Measurements from ENCODE around the gene FLT1. TPM values are rescaled to one million over a fixed set of nuclear protein-coding genes. Genes with fewer than 3 reads are reported as not detected.
A peak's percentile ranks its signal among the peaks of the same experiment; 100 is the strongest.

FLT1 gene
- total RNA-seq, 1 donor from 2014 or later, result 72.4 TPM

DNA sequence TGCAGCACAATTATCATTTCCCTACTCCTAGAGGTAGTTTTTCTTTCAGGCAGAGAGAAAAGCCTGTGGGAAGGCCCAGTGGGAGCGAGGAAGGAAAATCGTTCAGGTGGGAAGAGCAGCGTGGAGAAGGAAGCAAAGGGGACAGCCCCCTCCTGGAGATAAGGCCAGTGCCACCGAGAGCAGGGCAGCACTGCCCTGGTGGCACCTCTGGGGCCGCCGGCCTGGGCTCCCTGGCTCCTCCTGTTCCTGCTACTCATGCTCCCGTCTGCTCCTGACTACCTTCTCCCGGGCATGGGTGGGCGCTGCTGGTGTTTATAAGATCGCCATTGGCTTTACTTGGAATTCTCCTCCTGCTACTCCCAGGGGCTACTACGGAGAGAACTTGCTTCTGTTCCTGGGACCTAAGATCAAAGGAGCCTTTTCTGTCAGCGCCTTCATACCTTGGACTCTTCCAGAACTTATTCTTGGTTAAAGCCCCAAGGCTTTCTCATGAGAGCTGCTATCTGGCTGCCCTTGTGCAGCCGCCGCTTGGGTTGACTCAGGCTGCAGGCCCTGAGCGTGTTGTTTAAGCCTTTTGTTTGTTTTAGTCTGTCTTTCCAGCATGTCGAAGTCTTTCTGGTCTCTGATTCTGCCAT lies 3.7 kb upstream of the FLT1 start:
- TF ChIP-seq, protein P1, sequence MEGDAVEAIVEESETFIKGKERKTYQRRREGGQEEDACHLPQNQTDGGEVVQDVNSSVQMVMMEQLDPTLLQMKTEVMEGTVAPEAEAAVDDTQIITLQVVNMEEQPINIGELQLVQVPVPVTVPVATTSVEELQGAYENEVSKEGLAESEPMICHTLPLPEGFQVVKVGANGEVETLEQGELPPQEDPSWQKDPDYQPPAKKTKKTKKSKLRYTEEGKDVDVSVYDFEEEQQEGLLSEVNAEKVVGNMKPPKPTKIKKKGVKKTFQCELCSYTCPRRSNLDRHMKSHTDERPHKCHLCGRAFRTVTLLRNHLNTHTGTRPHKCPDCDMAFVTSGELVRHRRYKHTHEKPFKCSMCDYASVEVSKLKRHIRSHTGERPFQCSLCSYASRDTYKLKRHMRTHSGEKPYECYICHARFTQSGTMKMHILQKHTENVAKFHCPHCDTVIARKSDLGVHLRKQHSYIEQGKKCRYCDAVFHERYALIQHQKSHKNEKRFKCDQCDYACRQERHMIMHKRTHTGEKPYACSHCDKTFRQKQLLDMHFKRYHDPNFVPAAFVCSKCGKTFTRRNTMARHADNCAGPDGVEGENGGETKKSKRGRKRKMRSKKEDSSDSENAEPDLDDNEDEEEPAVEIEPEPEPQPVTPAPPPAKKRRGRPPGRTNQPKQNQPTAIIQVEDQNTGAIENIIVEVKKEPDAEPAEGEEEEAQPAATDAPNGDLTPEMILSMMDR (IDR thresholded peaks at IDR 0.05), result no peak
- no peaks in the 10 kb centered on the region for H3K9me3 ChIP-seq
- no peaks in the 10 kb centered on the region for H3K36me3 ChIP-seq
- intact Hi-C loops (cut with DNase I), result loop anchor here (10.0 kb wide), 1 partner anchor 174 kb away; no protein-coding TSS in a partner anchor
- H3K27ac ChIP-seq, result no peak overlapping the region
- no peak overlapping the region for H3K4me3 ChIP-seq
- no peak for DNase-seq
- ATAC-seq, result no peak
- peaks cover 26% of the 10 kb centered on the region for H3K4me1 ChIP-seq
- H3K27me3 ChIP-seq, result peaks cover 32% of the 10 kb centered on the region

GRCh38 chr13:28497143-28497876 lies 2.4 kb upstream of the FLT1 start:
- no peaks in the 10 kb centered on the region for H3K36me3 ChIP-seq
- TF ChIP-seq, protein P1 (IDR thresholded peaks at IDR 0.05), result no peak
- no peak overlapping the region for H3K27ac ChIP-seq
- intact Hi-C loops (cut with DNase I), result loop anchor here (10.0 kb wide), 1 partner anchor 173 kb away; no protein-coding TSS in a partner anchor
- H3K27me3 ChIP-seq, result peaks cover 45% of the 10 kb centered on the region
- H3K4me3 ChIP-seq, result no peak overlapping the region
- H3K9me3 ChIP-seq, result no peaks in the 10 kb centered on the region
- no peak for DNase-seq
- ATAC-seq, result no peak
- H3K4me1 ChIP-seq, result peaks cover 27% of the 10 kb centered on the region

GRCh38 chr13:28496188-28496564 lies 1.2 kb upstream of the FLT1 start:
- Histone ChIP-seq H3K27me3 (peaks cover 56% of the 10 kb centered on the region), H3K36me3 (no peaks in the 10 kb centered on the region), H3K9me3 (no peaks in the 10 kb centered on the region), H3K4me3 (peak overlapping the region; percentile 57), H3K4me1 (peaks cover 27% of the 10 kb centered on the region), H3K27ac (no peak overlapping the region)
- ATAC-seq (peak; percentile 50), DNase-seq (peak; percentile 74)
- intact Hi-C loops (cut with DNase I), result loop anchor here (10.0 kb wide), 1 partner anchor 171 kb away; no protein-coding TSS in a partner anchor
- TF ChIP-seq, protein P1 (IDR thresholded peaks at IDR 0.05), result no peak

DNA sequence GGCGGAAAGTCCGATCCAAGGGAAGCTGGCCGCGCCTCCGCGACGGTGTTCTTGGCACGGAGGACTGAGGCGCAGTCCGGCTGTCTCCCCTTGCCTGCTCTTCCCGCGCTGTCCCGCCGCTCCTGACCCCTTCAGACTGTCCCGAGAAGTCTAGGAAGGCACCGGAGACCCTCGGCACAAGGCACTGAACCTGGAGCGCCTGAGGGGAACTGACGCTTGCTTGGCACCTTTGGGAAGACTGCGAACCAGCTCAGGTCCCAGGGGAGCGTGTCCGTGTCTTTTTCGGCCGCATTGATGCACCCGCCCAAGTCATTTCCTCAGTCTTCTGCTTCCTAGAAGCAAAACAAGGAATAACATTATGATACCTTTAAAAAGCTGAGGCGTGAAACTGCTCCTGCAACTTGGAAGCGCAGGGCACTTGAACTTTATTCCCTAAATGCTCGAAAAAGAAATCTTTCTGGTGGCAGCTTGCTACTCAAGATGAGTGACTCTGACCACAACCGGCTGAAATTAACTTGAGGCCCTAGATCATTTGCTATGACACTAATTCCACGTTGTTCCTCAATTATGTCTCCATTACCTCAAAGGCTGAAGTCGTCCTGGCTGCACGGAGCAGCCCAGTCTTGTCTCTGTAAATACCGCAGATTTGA lies 735 bp upstream of the FLT1 start:
- Histone ChIP-seq H3K27me3 (peaks cover 59% of the 10 kb centered on the region), H3K27ac (peak overlapping the region; percentile 60), H3K4me3 (peak overlapping the region; percentile 57), H3K4me1 (peaks cover 27% of the 10 kb centered on the region), H3K36me3 (no peaks in the 10 kb centered on the region), H3K9me3 (no peaks in the 10 kb centered on the region)
- TF ChIP-seq, protein P1 (IDR thresholded peaks at IDR 0.05), result no peak
- DNase-seq (peak; percentile 77), ATAC-seq (no peak)
- intact Hi-C loops (cut with DNase I), result loop anchor here (10.0 kb wide), 1 partner anchor 171 kb away; no protein-coding TSS in a partner anchor

DNA sequence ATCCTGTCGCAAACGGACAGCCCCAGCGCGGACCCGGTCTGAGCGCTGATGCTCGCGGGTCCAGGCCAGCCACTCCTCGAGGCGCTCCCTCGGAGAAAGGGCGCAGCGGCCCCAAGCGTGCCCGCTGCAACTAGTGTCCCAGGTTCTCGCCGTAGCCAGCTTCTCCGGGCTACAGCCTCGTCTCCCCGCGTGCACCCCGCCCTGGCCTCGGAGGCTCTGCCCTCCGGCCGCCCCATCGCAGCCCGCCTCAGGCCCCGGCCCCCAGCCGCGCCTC lies 487 bp downstream of the FLT1 start:
- Histone ChIP-seq H3K27ac (peak overlapping the region; percentile 60), H3K36me3 (no peaks in the 10 kb centered on the region), H3K27me3 (peaks cover 72% of the 10 kb centered on the region), H3K4me1 (peaks cover 33% of the 10 kb centered on the region), H3K4me3 (peak overlapping the region; percentile 57), H3K9me3 (no peaks in the 10 kb centered on the region)
- ATAC-seq, result peak; percentile 35
- peak; percentile 64 for DNase-seq
- TF ChIP-seq, protein P1 (IDR thresholded peaks at IDR 0.05), result no peak
- intact Hi-C loops (cut with DNase I), result loop anchor here (10.0 kb wide), 1 partner anchor 170 kb away; no protein-coding TSS in a partner anchor
